Vagina (tissue), 2 donors: ENCODE data around the gene NRG2. TPM values are rescaled to one million over a fixed set of nuclear protein-coding genes. Genes with fewer than 3 reads are reported as not detected.

Experiments
- DNase-seq, 2 donors: peaks; one replicate each; pipeline ENCODE4 v3.0.0-alpha.2; 2017; ENCODE audit errors: extremely low spot score in 2 of 2
- H3K27ac ChIP-seq: fragments of 200-600 bp; sonication (generic); one replicate; pipeline ENCODE4 v1.5.1; 2019
- H3K27me3 ChIP-seq: fragments of 200-600 bp; sonication (generic); one replicate; pipeline ENCODE4 v1.5.1; 2019
- H3K36me3 ChIP-seq, 2 donors: fragments of 200-600 bp; sonication (generic); one replicate each; pipeline ENCODE4 v1.5.1; 2017 to 2019
- H3K4me1 ChIP-seq: fragments of 200-600 bp; sonication (generic); one replicate; pipeline ENCODE4 v1.5.1; 2019
- H3K4me3 ChIP-seq, 2 donors: fragments of 200-600 bp; sonication (generic); 1 replicate in 1 of 2; 2 replicates in 1 of 2; pipeline ENCODE4 v1.5.1; 2016 to 2019
- H3K9me3 ChIP-seq: fragments of 200-600 bp; sonication (generic); one replicate; pipeline ENCODE4 v1.5.1; 2019
- POLR2A ChIP-seq, 2 donors: fragments of 450-650 bp; IDR thresholded peaks; one replicate each; pipeline ENCODE4 v1.6.1; 2017; ENCODE audit warnings: antibody characterized with exemption in 2 of 2, mild to moderate bottlenecking in 2 of 2, moderate library complexity in 2 of 2
- POLR2AphosphoS5 ChIP-seq, 2 donors: sonication (generic); formaldehyde crosslinking; IDR thresholded peaks; one replicate each; pipeline ENCODE4 v1.9.0; 2017; ENCODE audit warnings: antibody characterized with exemption in 2 of 2, mild to moderate bottlenecking in 2 of 2, low read depth in 1 of 2; ENCODE audit not compliant: insufficient read depth in 1 of 2
- intact Hi-C: fragments of 100-400 bp; cut with DNase I; formaldehyde crosslinking; loops from one replicate; pipeline ENCODE4 v1.15.1; 2023
- total RNA-seq: library from RNA; depleted of rRNA; stranded (reverse); fragments of >200 nt; gene quantifications from one replicate; pipeline ENCODE4 v1.2.3, GENCODE V29; 2016
- TF ChIP-seq, protein P1 (sequence below), 3 experiments: fragments of 450-650 bp in 2 of 3; fragments of 200-600 bp in 1 of 3; sonication (generic) in 1 of 3; IDR thresholded peaks; one replicate each; pipeline ENCODE4 v1.5.1; 2017 to 2019; ENCODE audit warnings: antibody characterized with exemption in 3 of 3, mild to moderate bottlenecking in 2 of 3, moderate library complexity in 2 of 3

Gene NRG2
- total RNA-seq, 1 donor from 2014 or later: 5.2 TPM

DNA sequence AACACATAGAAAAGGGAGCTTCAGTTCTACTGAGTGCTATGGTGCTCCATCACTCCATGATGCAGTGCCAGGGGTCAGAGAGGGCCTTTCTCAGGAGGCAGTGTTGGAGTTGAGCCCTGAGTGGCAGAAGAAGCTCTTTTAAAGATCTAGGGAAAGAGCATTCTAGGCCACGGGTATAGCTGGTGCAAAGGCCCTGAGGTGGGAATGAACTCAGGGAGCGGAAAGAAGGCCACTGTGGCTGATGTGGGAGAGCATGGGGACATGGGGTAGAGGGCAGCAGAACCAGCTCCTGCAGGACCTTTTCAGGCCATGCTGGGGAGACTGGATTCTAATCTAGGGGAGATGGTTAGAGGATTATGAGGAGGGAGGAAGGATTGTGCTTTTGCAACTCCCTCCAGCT is 237.6 kb downstream of the NRG2 start:
- Histone ChIP-seq H3K4me1 (no peaks in the 10 kb centered on the region), H3K27me3 (no peaks in the 10 kb centered on the region), H3K9me3 (no peaks in the 10 kb centered on the region), H3K27ac (no peak overlapping the region), H3K4me3 (no peak overlapping the region), H3K36me3 (no peaks in the 10 kb centered on the region)
- no peak for TF ChIP-seq POLR2A (IDR thresholded peaks at IDR 0.05)
- no peak for TF ChIP-seq POLR2AphosphoS5 (IDR thresholded peaks at IDR 0.05; ENCODE audit: insufficient read depth in 1 of 2, low read depth in 1 of 2)
- TF ChIP-seq, protein P1, sequence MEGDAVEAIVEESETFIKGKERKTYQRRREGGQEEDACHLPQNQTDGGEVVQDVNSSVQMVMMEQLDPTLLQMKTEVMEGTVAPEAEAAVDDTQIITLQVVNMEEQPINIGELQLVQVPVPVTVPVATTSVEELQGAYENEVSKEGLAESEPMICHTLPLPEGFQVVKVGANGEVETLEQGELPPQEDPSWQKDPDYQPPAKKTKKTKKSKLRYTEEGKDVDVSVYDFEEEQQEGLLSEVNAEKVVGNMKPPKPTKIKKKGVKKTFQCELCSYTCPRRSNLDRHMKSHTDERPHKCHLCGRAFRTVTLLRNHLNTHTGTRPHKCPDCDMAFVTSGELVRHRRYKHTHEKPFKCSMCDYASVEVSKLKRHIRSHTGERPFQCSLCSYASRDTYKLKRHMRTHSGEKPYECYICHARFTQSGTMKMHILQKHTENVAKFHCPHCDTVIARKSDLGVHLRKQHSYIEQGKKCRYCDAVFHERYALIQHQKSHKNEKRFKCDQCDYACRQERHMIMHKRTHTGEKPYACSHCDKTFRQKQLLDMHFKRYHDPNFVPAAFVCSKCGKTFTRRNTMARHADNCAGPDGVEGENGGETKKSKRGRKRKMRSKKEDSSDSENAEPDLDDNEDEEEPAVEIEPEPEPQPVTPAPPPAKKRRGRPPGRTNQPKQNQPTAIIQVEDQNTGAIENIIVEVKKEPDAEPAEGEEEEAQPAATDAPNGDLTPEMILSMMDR (IDR thresholded peaks at IDR 0.05): no peak
- intact Hi-C loops: no loop called here
- DNase-seq: no peak

- H3K27me3 ChIP-seq: no peaks in the 10 kb centered on the region
- no peaks in the 10 kb centered on the region for H3K4me1 ChIP-seq
- DNase-seq: no peak
- H3K36me3 ChIP-seq: no peaks in the 10 kb centered on the region
- H3K9me3 ChIP-seq: no peaks in the 10 kb centered on the region
- no peak overlapping the region for H3K27ac ChIP-seq
- intact Hi-C loops: no loop called here
- TF ChIP-seq POLR2A (IDR thresholded peaks at IDR 0.05) (no peak), POLR2AphosphoS5 (IDR thresholded peaks at IDR 0.05; ENCODE audit: insufficient read depth in 1 of 2, low read depth in 1 of 2) (no peak)
- H3K4me3 ChIP-seq: no peak overlapping the region
These were observed 238.2 kb downstream of the NRG2 start for GRCh38 chr5:139804800-139805397.

- TF ChIP-seq, protein P1 (IDR thresholded peaks at IDR 0.05): no peak
- no peak for TF ChIP-seq POLR2AphosphoS5 (IDR thresholded peaks at IDR 0.05; ENCODE audit: insufficient read depth in 1 of 2, low read depth in 1 of 2)
- no peak for TF ChIP-seq POLR2A (IDR thresholded peaks at IDR 0.05)
These were observed 239.1 kb downstream of the NRG2 start for GRCh38 chr5:139803978-139804377.

DNA sequence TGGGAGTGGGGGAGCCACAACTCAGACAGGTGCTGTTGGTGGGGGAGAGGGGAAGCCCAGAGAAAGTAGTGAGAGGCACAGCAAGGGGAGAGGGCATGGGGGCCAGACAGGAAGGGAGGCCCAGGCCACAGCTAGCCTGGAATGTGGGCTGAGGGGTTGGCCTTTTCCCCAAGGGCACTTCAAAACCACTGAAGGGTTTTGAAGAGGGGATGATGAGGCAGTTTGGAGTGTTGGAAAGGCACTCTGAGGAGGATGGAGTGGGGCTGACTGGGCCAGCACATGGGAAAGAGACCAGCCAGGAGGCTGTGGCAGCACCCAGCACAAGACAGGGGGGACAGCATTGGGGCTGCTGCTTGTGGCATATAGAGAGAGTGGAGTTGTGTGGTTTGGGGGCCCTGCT is 243.7 kb downstream of the NRG2 start:
- TF ChIP-seq, protein P1 (IDR thresholded peaks at IDR 0.05): no peak
- H3K4me1 ChIP-seq: peaks cover 11% of the 10 kb centered on the region
- H3K27ac ChIP-seq: no peak overlapping the region
- intact Hi-C loops: no loop called here
- DNase-seq: no peak
- H3K9me3 ChIP-seq: no peaks in the 10 kb centered on the region
- H3K27me3 ChIP-seq: peaks cover 4% of the 10 kb centered on the region
- no peaks in the 10 kb centered on the region for H3K36me3 ChIP-seq
- no peak overlapping the region for H3K4me3 ChIP-seq

More at GRCh38 chr5:139803978-139804377, 239.1 kb downstream of the NRG2 start:
- Histone ChIP-seq H3K27ac (no peak overlapping the region), H3K4me3 (no peak overlapping the region), H3K36me3 (no peaks in the 10 kb centered on the region), H3K9me3 (no peaks in the 10 kb centered on the region), H3K4me1 (no peaks in the 10 kb centered on the region), H3K27me3 (no peaks in the 10 kb centered on the region)
- intact Hi-C loops: no loop called here
- DNase-seq: no peak

DNA sequence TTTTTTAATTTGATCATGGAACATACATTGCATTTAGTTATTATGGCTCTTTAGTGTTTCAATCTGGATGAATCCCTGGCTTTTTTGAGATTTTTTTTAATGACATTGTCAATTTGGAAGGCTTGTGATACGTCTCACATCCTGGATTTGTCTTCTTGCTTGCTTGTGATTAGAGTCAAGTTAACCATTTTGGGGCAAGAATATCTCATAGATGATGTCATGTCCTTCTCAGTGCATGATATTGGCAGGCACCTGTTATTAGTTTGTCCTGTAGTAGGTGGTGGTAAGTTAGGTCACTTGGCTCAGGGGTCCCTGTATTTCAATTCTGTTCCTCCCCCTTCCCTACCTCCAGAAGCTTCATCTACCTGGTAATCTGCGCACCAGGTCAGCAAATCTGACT is 244.2 kb downstream of the NRG2 start:
- Histone ChIP-seq H3K4me3 (no peak overlapping the region), H3K4me1 (peaks cover 11% of the 10 kb centered on the region), H3K9me3 (no peaks in the 10 kb centered on the region), H3K36me3 (no peaks in the 10 kb centered on the region), H3K27me3 (peaks cover 4% of the 10 kb centered on the region), H3K27ac (no peak overlapping the region)
- DNase-seq: no peak
- TF ChIP-seq, protein P1 (IDR thresholded peaks at IDR 0.05): no peak
- TF ChIP-seq POLR2A (IDR thresholded peaks at IDR 0.05) (no peak), POLR2AphosphoS5 (IDR thresholded peaks at IDR 0.05; ENCODE audit: insufficient read depth in 1 of 2, low read depth in 1 of 2) (no peak)
- intact Hi-C loops: no loop called here
